Spleen (tissue), 7 donors: ENCODE data around the gene CCDC13.

Experiments used
- POLR2A ChIP-seq, 3 donors: fragments of 450-650 bp; IDR thresholded peaks; one replicate each; pipeline ENCODE4 v1.5.1; 2017; ENCODE audit warnings: antibody characterized with exemption in 3 of 3, mild to moderate bottlenecking in 1 of 3
- TF ChIP-seq, protein P1 (sequence below), 11 experiments: fragments of 200-600 bp in 7 of 11; fragments of 450-650 bp in 4 of 11; sonication (generic) in 4 of 11; IDR thresholded peaks in 8 of 11; conservative IDR thresholded peaks in 3 of 11; 1 replicate in 7 of 11; 2 replicates in 4 of 11; pipeline versions ENCODE4 v1.4.0 to v1.8.0; 2016 to 2021; ENCODE audit warnings: antibody characterized with exemption in 11 of 11, inconsistent platforms in 4 of 11, mild to moderate bottlenecking in 1 of 11
- donor health status: DM: no; HTN: no; CAD: no; lungs with moderate emphysema.
- donor health status: DM: no; HTN: no; CAD: no.
- donor health status: DM: no; HTN: no; CAD: no.

DNA sequence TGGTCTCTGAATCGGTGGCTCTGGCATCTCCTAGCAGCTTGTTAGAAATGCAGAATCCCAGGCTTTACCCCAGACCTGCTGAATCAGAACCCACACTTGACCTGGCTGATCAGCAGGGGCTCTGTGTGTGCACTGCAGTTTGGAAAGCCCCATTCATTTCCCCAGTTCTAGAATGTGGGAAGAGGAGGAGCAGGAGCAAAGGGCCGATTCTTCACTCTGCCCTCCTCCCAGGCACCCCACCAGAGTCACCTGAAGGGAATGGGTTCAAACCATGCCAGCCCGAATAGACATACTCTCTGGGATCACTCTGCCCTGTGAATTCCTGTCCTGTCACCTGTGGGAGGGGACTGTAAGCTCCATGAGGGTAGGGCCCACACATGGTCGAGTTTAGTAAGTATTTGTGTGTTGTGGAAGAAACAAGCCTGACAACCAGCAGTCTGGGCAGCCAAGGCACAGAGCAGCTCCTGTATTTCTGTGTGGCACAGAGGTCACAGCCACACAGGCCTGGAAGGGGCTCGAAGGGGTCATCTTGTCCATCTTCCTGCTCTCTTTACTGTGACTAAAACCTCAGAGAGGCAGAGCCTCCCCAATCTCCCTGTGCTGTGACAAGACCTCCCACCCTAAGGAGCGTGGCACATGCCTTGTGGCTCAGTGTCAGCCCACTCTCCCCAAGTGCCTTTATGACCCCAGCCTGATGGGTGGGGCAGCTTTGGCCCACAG is 41.4 kb downstream of the CCDC13 start:
- TF ChIP-seq, protein P1, sequence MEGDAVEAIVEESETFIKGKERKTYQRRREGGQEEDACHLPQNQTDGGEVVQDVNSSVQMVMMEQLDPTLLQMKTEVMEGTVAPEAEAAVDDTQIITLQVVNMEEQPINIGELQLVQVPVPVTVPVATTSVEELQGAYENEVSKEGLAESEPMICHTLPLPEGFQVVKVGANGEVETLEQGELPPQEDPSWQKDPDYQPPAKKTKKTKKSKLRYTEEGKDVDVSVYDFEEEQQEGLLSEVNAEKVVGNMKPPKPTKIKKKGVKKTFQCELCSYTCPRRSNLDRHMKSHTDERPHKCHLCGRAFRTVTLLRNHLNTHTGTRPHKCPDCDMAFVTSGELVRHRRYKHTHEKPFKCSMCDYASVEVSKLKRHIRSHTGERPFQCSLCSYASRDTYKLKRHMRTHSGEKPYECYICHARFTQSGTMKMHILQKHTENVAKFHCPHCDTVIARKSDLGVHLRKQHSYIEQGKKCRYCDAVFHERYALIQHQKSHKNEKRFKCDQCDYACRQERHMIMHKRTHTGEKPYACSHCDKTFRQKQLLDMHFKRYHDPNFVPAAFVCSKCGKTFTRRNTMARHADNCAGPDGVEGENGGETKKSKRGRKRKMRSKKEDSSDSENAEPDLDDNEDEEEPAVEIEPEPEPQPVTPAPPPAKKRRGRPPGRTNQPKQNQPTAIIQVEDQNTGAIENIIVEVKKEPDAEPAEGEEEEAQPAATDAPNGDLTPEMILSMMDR (IDR thresholded peaks at IDR 0.05 in 8 of 11, conservative IDR thresholded peaks at IDR 0.05 in 3 of 11) = no peak
- TF ChIP-seq POLR2A (IDR thresholded peaks at IDR 0.05) = no peak
